GM23248 (cell line): ENCODE measurements around the gene GOSR1. TPM values are rescaled to one million over a fixed set of nuclear protein-coding genes. Genes with fewer than 3 reads are reported as not detected.
A peak's percentile ranks its signal among the peaks of the same experiment; 100 is the strongest.

Experiments
- DNase-seq: peaks from one replicate; pipeline ENCODE4 v3.0.0-alpha.2; 2015
- H2AFZ ChIP-seq: fragments of 200-600 bp; sonication (generic); 2 replicates; pipeline ENCODE4 v1.6.1; 2016; ENCODE audit warnings: antibody characterized with exemption
- H3F3A ChIP-seq: fragments of 200-600 bp; sonication (generic); 2 replicates; pipeline ENCODE4 v1.6.1; 2016; ENCODE audit warnings: mild to moderate bottlenecking, antibody characterized with exemption, mixed run types; ENCODE audit not compliant: insufficient read depth
- H3K27ac ChIP-seq: fragments of 200-600 bp; sonication (generic); 2 replicates; pipeline ENCODE4 v1.5.1; 2016; ENCODE audit warnings: mild to moderate bottlenecking
- H3K27me3 ChIP-seq: fragments of 200-600 bp; sonication (generic); replicated peaks from 2 replicates; pipeline ENCODE4 v1.6.1; 2016; ENCODE audit warnings: mild to moderate bottlenecking; ENCODE audit not compliant: insufficient read depth
- H3K36me3 ChIP-seq: fragments of 200-600 bp; sonication (generic); 2 replicates; pipeline ENCODE4 v1.6.1; 2016; ENCODE audit warnings: low read depth, mild to moderate bottlenecking
- H3K4me1 ChIP-seq: fragments of 200-600 bp; sonication (generic); 2 replicates; pipeline ENCODE4 v1.6.1; 2016; ENCODE audit warnings: mild to moderate bottlenecking; ENCODE audit not compliant: insufficient read depth
- H3K4me2 ChIP-seq: fragments of 200-600 bp; sonication (generic); one replicate; pipeline ENCODE4 v1.6.1; 2016; ENCODE audit warnings: mild to moderate bottlenecking; ENCODE audit not compliant: unreplicated experiment
- H3K4me3 ChIP-seq: fragments of 200-600 bp; sonication (generic); 2 replicates; pipeline ENCODE4 v1.5.1; 2016; ENCODE audit warnings: mild to moderate bottlenecking
- H3K79me2 ChIP-seq: fragments of 200-600 bp; sonication (generic); 2 replicates; pipeline ENCODE4 v1.6.1; 2016; ENCODE audit warnings: mild to moderate bottlenecking; ENCODE audit not compliant: insufficient read depth
- H3K9ac ChIP-seq: fragments of 200-600 bp; sonication (generic); 2 replicates; pipeline ENCODE4 v1.6.1; 2016; ENCODE audit warnings: mild to moderate bottlenecking
- H3K9me2 ChIP-seq: fragments of 200-600 bp; sonication (generic); 2 replicates; pipeline ENCODE4 v1.6.1; 2016; ENCODE audit warnings: mixed run types, mild to moderate bottlenecking, moderate library complexity; ENCODE audit not compliant: insufficient read depth
- H3K9me3 ChIP-seq: fragments of 200-600 bp; sonication (generic); one replicate; pipeline ENCODE4 v1.6.1; 2017; ENCODE audit warnings: low read depth
- H4K20me1 ChIP-seq: fragments of 200-600 bp; sonication (generic); 2 replicates; pipeline ENCODE4 v1.6.0; 2016; ENCODE audit not compliant: insufficient read depth
- EZH2 ChIP-seq: fragments of 200-600 bp; sonication (generic); IDR thresholded peaks from 2 replicates; pipeline ENCODE4 v1.6.1; 2018; ENCODE audit warnings: antibody characterized with exemption, mild to moderate bottlenecking; ENCODE audit not compliant: insufficient read depth, poor library complexity, severe bottlenecking
- EZH2phosphoT487 ChIP-seq: fragments of 200-600 bp; sonication (generic); IDR thresholded peaks from 2 replicates; pipeline ENCODE4 v1.6.1; 2018; ENCODE audit warnings: antibody characterized with exemption, moderate library complexity, mild to moderate bottlenecking, low read depth; ENCODE audit not compliant: insufficient read depth
- WGBS, 2 experiments: methylation state at CpG; one replicate each; pipeline ENCODE4 v1.1.6; 2015 to 2017; ENCODE audit warnings: low lambda C conversion rate in 2 of 2, low coverage in 1 of 2; ENCODE audit errors: missing lambda C conversion rate in 2 of 2; 5-methylcytosine and 5-hydroxymethylcytosine counted together
- in situ Hi-C: fragments of 300-500 bp; cut with MboI; formaldehyde crosslinking; loops from 2 replicates; pipeline ENCODE4 v1.15.0; 2020
- polyA plus RNA-seq: library from polyadenylated mRNA; unstranded; fragments of >200 nt; fragmentation: Nextera tagmentation; extraction: Ambion mirVana; gene quantifications from 2 replicates; pipeline ENCODE4 v1.2.1, GENCODE V29; 2016
- total RNA-seq: library from RNA; depleted of rRNA; stranded (reverse); fragments of >200 nt; shearing (Covaris generic); gene quantifications from 2 replicates; pipeline ENCODE4 v1.2.3, GENCODE V29; 2014

Gene GOSR1
- total and polyA plus RNA-seq, 2 experiments from 2014 or later: 20.2 to 44.8 TPM

DNA sequence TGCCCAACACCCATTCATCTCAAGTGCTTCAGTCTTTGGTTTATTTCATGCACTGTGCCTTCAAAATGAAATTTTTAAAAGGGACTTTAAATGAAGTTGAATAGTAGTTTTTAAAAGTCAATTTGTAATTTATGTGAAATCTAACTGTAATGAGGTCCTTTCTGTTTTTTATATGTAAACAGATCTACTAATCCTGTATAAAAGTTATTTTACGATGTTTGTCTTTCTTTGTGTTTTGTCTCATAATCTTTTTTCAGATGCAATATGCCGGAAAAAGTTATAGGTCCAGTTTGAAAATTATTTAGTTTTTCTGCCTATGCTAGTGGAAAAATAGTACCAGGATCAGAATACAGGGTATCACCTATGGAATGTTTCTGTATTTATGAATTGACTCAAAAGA lies 8.7 kb upstream of the GOSR1 start:
- 98% methylated on average over 2 of the region's 2 CpGs for WGBS, 2 experiments
- in situ Hi-C loops: no loop called here

DNA sequence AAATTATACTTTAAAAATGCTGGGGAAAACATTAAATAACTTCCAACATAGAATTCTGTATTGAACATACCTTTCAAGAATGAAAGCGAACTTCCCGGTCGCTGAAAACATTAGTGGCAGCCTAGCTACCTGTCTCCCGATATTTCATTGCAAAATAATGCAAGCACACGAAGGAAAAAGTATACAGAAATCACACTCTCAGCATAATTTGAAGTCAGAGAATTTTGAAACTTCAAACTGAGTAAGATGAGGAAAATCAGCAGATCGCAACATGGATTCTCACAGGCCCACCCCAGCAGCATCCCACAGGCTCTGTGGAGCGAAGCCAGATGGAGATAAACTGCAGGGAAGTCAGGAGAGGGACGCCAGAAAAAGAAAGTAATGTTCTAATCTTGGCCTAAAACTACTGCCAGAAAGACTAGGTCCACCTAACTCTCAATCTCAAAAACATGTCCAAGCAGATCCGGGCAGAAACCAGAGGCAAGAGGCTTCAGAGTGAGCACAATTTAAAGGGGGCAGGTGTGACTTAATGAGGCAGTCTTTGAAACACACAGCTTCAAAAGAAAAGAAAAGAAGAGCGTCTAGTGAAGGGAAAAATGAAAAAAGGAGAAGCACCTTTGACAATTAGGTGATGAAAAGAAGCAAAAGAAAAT lies 4.8 kb upstream of the GOSR1 start:
- Histone ChIP-seq H4K20me1 (no peaks in the 10 kb centered on the region), H3K9me2 (no peaks in the 10 kb centered on the region), H3K36me3 (no peaks in the 10 kb centered on the region), H3K9ac (no peak overlapping the region), H3K79me2 (peaks cover 1% of the 10 kb centered on the region), H3K4me2 (no peak overlapping the region), H3K9me3 (no peaks in the 10 kb centered on the region), H3K4me1 (peaks cover 7% of the 10 kb centered on the region), H3K4me3 (no peak overlapping the region), H3K27me3 (no peaks in the 10 kb centered on the region), H3F3A (peaks cover 14% of the 10 kb centered on the region), H2AFZ (no peak overlapping the region), H3K27ac (no peak overlapping the region)
- in situ Hi-C loops: loop anchor here (10.0 kb wide), 1 partner anchor 62 kb away; no protein-coding TSS in a partner anchor
- DNase-seq: no peak
- no peak for TF ChIP-seq EZH2
- no peak for TF ChIP-seq EZH2phosphoT487
- 54% methylated on average over 10 of the region's 10 CpGs for WGBS, 2 experiments

More for the DNA sequence above, 8.7 kb upstream of the GOSR1 start:
- Histone ChIP-seq H3F3A (no peaks in the 10 kb centered on the region), H3K79me2 (no peaks in the 10 kb centered on the region), H2AFZ (no peak overlapping the region), H3K36me3 (peaks cover 19% of the 10 kb centered on the region), H4K20me1 (no peaks in the 10 kb centered on the region), H3K9ac (no peak overlapping the region), H3K27ac (no peak overlapping the region), H3K27me3 (no peaks in the 10 kb centered on the region), H3K9me2 (no peaks in the 10 kb centered on the region), H3K4me1 (no peaks in the 10 kb centered on the region), H3K4me2 (no peak overlapping the region), H3K4me3 (no peak overlapping the region), H3K9me3 (no peaks in the 10 kb centered on the region)
- DNase-seq: no peak
- TF ChIP-seq EZH2phosphoT487: no peak
- TF ChIP-seq EZH2: no peak

DNA sequence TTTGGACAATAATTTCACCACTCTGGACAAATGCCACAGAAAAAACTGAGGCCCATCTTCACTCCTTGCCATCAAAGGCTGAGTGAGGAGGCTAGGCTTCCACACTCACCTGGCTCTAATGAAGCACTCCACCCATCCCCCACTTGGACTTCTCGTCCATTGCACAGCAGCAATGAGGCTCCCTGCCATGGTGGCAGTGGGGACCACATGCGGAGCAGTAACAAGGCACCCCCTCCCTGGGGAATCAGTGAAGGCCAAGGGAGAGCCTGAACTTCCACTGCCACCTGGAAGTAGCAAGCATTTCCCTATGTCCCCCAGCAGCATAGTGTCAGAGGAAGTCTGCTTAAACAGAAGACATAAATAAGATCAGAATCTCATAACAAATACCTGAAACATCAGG lies 2.0 kb upstream of the GOSR1 start:
- no peaks in the 10 kb centered on the region for H3K9me2 ChIP-seq
- H3K4me2 ChIP-seq: no peak overlapping the region
- H2AFZ ChIP-seq: no peak overlapping the region
- WGBS, 2 experiments: 98 to 100% methylated on average over 2 of the region's 2 CpGs
- H3K9ac ChIP-seq: no peak overlapping the region
- TF ChIP-seq EZH2 (no peak), EZH2phosphoT487 (no peak)
- H3K9me3 ChIP-seq: no peaks in the 10 kb centered on the region
- no peak overlapping the region for H3K27ac ChIP-seq
- no peaks in the 10 kb centered on the region for H3K36me3 ChIP-seq
- H3K27me3 ChIP-seq: no peaks in the 10 kb centered on the region
- H3K4me3 ChIP-seq: no peak overlapping the region
- H3K79me2 ChIP-seq: peaks cover 30% of the 10 kb centered on the region
- in situ Hi-C loops: loop anchor here (10.0 kb wide), 1 partner anchor 60 kb away; no protein-coding TSS in a partner anchor
- H4K20me1 ChIP-seq: no peaks in the 10 kb centered on the region
- peaks cover 14% of the 10 kb centered on the region for H3F3A ChIP-seq
- DNase-seq: no peak
- H3K4me1 ChIP-seq: peaks cover 18% of the 10 kb centered on the region

DNA sequence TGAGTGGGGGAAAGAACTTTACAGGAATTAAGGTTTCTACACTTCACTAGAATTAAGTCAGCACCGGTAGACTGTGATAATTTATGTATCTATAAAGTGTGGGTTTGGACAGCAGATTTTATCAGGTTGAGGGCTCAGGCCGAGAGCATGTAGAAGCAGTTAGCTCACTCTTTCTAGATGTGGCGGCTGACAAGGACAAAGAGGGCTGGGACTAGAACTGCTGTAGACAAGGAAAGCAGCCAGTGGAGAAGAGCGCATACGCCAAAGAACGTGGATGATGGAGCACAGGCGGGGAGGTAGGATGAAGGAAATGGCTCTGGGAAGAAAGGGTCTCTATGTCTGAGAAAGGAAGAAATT lies 504 bp upstream of the GOSR1 start:
- Histone ChIP-seq H3K9ac (peak overlapping the region; percentile 99), H3K27me3 (no peaks in the 10 kb centered on the region), H3K27ac (peak overlapping the region; percentile 91), H2AFZ (peak overlapping the region; percentile 97), H3K4me1 (peaks cover 18% of the 10 kb centered on the region), H3K9me2 (no peaks in the 10 kb centered on the region), H3F3A (peaks cover 14% of the 10 kb centered on the region), H4K20me1 (no peaks in the 10 kb centered on the region), H3K4me2 (peak overlapping the region; percentile 82), H3K79me2 (peaks cover 45% of the 10 kb centered on the region), H3K36me3 (peaks cover 10% of the 10 kb centered on the region; the same call in 1 of the 2 replicates), H3K4me3 (peak overlapping the region; percentile 87), H3K9me3 (no peaks in the 10 kb centered on the region)
- in situ Hi-C loops: loop anchor here (10.0 kb wide), 1 partner anchor 58 kb away; no protein-coding TSS in a partner anchor
- DNase-seq: peak; percentile 58
- no peak for TF ChIP-seq EZH2
- no peak for TF ChIP-seq EZH2phosphoT487
- 5 to 6% methylated on average over 7 of the region's 7 CpGs for WGBS, 2 experiments
